SJCRH30 (cell line): ENCODE data around the gene TCERG1L. TPM values are rescaled to one million over a fixed set of nuclear protein-coding genes. Genes with fewer than 3 reads are reported as not detected.

Source experiments
- DNase-seq, 2 experiments: peaks; one replicate each; pipeline ENCODE4 v3.0.0-alpha.2; 2015 to 2020
- H3K27ac ChIP-seq: fragments of 250-450 bp; sonication (Bioruptor Pico); 2 replicates; pipeline ENCODE4 v1.5.1; 2020; ENCODE audit warnings: mild to moderate bottlenecking, moderate library complexity
- H3K27me3 ChIP-seq: fragments of 250-450 bp; sonication (Bioruptor Pico); 2 replicates; pipeline ENCODE4 v1.5.1; 2020; ENCODE audit warnings: mild to moderate bottlenecking, moderate library complexity
- H3K36me3 ChIP-seq: fragments of 250-450 bp; sonication (Bioruptor Pico); 2 replicates; pipeline ENCODE4 v1.5.1; 2020; ENCODE audit warnings: mild to moderate bottlenecking, moderate library complexity
- H3K4me1 ChIP-seq: fragments of 250-450 bp; sonication (Bioruptor Pico); 2 replicates; pipeline ENCODE4 v1.5.1; 2020; ENCODE audit warnings: mild to moderate bottlenecking, moderate library complexity
- H3K4me3 ChIP-seq: fragments of 250-450 bp; sonication (Bioruptor Pico); 2 replicates; pipeline ENCODE4 v1.5.1; 2020; ENCODE audit warnings: mild to moderate bottlenecking, moderate library complexity
- H3K9me3 ChIP-seq: fragments of 250-450 bp; sonication (Bioruptor Pico); replicated peaks from 2 replicates; pipeline ENCODE4 v1.5.1; 2020; ENCODE audit warnings: mild to moderate bottlenecking, moderate library complexity
- total RNA-seq: library from RNA; depleted of rRNA; stranded (reverse); fragments of >200 nt; shearing (Covaris generic); gene quantifications from 2 replicates; pipeline ENCODE4 v1.2.3, GENCODE V29; 2014

Gene TCERG1L
- total RNA-seq, 1 experiment from 2014 or later = not detected

DNA sequence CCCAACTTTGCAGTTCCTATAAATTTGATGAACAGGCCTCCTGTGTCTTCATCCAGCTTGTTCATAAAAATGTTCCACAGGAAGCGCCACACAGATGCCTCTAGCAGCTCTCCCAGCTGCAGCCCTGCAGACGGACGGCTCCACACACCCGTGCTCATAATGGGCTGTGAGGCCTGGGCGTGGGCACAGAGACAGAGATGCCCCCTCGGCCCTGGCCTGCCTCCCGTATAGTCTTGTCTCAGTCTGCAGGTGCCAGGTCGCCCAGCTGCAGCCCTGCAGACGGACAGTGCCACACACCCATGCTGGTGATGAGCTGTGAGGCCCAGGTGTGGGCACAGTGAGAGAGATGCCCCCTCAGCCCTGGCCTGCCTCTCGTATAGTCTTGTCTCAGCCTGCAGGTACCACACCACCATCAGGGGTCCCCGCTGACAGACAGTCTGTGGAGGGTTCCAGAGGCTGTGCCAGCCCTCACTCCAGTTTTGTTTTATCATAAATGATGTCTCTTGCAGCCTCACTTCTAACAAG lies 189.9 kb downstream of the TCERG1L start:
- Histone ChIP-seq H3K36me3 (no peaks in the 10 kb centered on the region), H3K27ac (no peak overlapping the region), H3K4me3 (no peak overlapping the region), H3K4me1 (no peaks in the 10 kb centered on the region), H3K9me3 (no peaks in the 10 kb centered on the region), H3K27me3 (no peaks in the 10 kb centered on the region)
- no peak for DNase-seq

DNA sequence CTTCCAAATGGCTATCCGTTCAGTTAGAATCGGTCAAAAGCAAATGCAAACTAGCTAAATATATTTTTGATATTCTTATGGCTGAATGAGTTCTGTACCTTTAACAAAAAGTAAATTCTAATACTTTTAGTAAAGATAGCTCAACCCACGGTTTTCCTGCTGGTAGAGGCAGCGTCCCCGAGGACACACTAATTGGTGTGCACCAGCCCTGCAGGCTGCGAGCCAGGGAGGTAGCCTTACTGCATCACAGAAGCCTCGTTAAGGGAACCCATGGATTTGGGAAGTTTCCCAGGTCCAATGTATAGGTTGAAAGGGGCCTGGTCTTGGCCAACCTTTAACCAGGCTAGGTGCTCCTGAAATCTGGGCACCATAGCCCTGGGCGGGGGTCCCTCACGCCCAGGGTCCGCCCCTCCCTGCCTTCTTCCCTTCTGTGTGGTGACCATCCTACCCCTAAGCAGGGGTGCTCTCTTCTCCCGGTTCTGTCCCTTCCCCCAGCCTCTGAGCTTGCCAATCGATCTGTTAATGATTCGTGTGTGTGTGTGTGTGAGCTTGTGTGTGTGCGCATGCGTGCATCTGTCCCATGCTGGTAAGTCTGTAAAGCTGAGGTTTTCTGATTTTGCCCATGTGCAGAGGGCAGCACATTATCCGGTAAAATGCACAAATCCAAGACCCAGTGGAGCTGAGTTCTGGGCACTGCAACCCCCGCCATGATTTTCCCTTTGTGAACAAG lies 191.7 kb downstream of the TCERG1L start:
- Histone ChIP-seq H3K9me3 (no peaks in the 10 kb centered on the region), H3K27me3 (no peaks in the 10 kb centered on the region), H3K27ac (no peak overlapping the region), H3K4me1 (no peaks in the 10 kb centered on the region), H3K36me3 (no peaks in the 10 kb centered on the region), H3K4me3 (no peak overlapping the region)
- no peak for DNase-seq

DNA sequence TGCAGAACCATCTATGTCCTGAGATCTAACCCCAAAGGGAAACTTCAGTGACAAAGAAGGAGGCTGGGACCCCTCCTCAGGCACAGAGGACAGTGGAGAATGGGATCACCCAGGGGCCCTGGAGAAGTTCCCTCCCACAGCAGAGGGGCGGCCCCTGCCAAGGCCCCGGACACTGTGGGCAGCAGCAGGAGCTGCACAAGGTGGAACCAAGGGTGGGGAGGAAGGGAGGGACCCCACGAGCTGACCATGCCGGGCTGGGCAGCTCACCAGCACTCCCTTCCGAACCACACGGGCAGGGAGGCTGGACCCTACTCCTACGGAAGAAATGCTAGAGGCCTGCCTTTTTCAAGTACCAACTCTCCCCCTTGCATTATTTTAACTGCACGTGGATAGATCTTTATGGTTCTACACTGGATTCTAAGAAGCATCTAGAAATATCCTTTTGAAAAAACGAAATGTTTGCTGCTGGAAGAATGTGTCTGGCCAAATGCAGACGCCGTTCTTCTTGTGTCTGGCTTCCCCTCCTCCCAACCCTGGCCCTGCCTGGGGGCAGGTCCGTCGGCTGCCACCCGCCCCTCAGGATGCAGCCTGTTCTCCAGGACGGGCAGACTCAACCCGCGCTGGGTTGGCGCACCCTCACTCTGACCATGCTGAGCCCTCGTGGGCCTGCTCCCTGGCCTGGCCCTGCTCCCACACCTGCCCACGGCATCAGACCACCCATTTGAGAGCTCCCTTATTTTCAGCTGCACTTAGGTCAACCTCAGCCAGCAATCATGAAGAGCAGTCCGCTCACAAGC lies 193.9 kb downstream of the TCERG1L start:
- no peak overlapping the region for H3K4me3 ChIP-seq
- DNase-seq = no peak
- H3K36me3 ChIP-seq = no peaks in the 10 kb centered on the region
- H3K27me3 ChIP-seq = no peaks in the 10 kb centered on the region
- H3K9me3 ChIP-seq = no peaks in the 10 kb centered on the region
- H3K27ac ChIP-seq = no peak overlapping the region
- no peaks in the 10 kb centered on the region for H3K4me1 ChIP-seq

DNA sequence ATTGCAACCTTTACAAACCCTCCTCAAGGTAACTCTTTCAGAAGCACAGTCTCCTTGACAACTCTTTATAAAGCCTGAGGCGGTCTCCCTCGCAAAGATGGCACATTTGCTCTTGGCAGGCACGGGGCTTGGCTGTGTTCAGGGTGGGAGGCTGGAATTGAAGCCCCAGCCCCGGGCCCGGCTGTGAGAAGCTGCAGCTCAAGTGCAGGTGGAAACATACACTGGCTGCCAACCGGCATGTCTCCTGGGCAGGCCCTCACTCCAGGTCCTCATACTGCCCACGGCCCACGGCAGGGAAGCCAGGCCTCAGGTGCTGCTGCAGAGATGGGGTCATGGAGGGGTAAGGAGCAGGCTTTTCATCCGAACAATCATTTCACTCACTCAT lies 194.5 kb downstream of the TCERG1L start:
- no peak for DNase-seq
- Histone ChIP-seq H3K27ac (no peak overlapping the region), H3K4me3 (no peak overlapping the region), H3K9me3 (no peaks in the 10 kb centered on the region), H3K27me3 (no peaks in the 10 kb centered on the region), H3K36me3 (no peaks in the 10 kb centered on the region), H3K4me1 (no peaks in the 10 kb centered on the region)

DNA sequence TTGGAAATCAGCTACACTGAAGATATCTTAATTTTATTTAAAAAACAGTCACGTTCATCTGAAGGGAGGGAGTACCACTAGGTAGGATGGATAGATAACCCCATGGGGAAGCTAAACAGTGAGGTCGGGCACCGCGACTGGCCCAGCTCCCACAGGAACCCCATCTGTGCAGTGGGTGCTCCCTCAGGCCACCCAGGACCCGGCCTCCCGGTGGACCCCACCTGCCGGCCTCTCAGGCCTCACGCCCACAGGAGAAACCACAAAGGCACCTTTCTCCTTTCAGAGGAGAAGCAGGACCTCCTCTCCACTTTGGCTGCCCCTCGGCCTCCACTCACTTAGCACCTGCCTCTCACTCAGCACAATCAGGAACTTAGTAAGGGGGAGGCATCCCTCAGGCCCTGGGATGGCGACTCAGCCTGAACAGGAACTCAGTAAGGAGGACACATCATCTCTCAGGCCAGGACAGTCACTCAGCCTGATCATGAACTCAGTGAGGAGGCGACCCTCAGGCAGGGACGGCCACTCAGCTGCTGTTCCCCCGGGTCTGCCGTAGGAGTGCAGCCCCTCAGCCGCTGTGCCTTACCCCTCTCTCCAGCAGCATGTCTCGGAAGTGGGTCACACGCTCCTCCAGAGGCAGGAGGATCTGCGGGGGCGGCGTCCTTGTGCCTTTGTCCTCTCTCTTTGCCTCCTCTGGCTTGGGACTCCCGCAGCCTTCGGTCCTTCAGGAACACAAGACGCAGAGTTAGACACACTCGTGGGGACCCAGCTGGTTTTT lies 195.1 kb downstream of the TCERG1L start:
- no peak for DNase-seq
- Histone ChIP-seq H3K4me1 (no peaks in the 10 kb centered on the region), H3K9me3 (no peaks in the 10 kb centered on the region), H3K36me3 (no peaks in the 10 kb centered on the region), H3K27me3 (no peaks in the 10 kb centered on the region), H3K4me3 (no peak overlapping the region), H3K27ac (no peak overlapping the region)

DNA sequence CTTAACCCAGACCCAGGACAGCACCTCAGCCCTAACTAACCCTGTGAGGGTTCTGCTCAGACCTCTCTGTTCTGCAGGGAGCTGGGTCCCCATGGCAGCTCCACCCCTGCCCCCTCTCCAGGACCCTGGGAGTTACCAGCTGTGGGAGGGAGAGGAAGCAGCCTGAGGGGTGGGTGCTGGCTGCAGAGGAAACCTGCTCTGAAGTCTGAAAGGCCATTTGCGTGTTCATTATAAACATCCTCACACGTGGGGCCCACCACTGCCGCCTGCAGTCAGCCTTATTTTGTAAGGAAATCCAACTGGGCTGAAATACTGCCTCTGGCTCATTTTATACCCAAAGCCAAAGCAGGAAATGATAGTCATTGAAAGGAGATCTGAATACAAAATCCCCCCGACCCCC lies 195.7 kb downstream of the TCERG1L start:
- no peak for DNase-seq
- H3K27ac ChIP-seq = no peak overlapping the region
- H3K36me3 ChIP-seq = no peaks in the 10 kb centered on the region
- H3K4me3 ChIP-seq = no peak overlapping the region
- H3K27me3 ChIP-seq = no peaks in the 10 kb centered on the region
- H3K9me3 ChIP-seq = no peaks in the 10 kb centered on the region
- no peaks in the 10 kb centered on the region for H3K4me1 ChIP-seq

DNA sequence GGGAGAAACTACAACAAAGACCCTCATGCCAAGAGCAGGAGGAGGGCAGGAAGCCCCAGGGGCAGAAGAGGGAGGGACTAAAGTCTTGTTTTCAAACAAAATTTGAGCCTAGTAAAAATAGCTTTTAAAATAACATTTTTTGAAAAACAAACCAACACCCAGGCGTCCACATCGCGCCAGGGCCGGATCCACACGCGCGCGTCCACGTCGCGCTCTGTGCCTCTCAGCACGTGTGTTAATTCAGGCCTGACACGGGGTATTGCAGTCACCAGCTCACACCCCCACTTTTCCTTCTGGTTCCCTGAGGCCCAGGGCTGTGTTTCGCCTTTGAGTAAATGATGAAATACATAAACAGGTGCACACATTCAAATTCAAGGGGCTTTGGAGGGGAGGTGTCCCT lies 196.2 kb downstream of the TCERG1L start:
- no peaks in the 10 kb centered on the region for H3K9me3 ChIP-seq
- H3K4me1 ChIP-seq = no peaks in the 10 kb centered on the region
- no peak overlapping the region for H3K4me3 ChIP-seq
- no peaks in the 10 kb centered on the region for H3K27me3 ChIP-seq
- H3K27ac ChIP-seq = no peak overlapping the region
- no peak for DNase-seq
- no peaks in the 10 kb centered on the region for H3K36me3 ChIP-seq

DNA sequence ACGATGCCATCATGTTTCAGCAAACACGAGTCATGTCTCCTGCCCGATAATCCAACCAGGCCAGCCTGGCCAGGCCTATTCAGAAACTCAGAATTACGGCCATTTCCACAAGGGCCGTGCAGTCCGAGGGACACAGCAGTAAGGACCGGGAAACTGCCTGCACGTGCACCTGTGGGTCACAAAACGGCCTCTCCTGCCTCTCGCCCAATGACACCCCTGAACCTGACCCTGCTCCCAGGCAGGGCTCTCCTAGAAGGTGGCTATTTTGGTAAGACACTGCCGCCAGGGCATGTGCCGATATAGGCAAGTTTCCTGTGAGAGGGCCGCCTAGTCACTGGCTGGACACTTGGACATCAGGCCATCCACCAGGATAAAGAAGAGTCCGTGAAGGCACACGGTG lies 196.7 kb downstream of the TCERG1L start:
- Histone ChIP-seq H3K27me3 (no peaks in the 10 kb centered on the region), H3K4me3 (no peak overlapping the region), H3K9me3 (no peaks in the 10 kb centered on the region), H3K27ac (no peak overlapping the region), H3K36me3 (no peaks in the 10 kb centered on the region), H3K4me1 (no peaks in the 10 kb centered on the region)
- no peak for DNase-seq

DNA sequence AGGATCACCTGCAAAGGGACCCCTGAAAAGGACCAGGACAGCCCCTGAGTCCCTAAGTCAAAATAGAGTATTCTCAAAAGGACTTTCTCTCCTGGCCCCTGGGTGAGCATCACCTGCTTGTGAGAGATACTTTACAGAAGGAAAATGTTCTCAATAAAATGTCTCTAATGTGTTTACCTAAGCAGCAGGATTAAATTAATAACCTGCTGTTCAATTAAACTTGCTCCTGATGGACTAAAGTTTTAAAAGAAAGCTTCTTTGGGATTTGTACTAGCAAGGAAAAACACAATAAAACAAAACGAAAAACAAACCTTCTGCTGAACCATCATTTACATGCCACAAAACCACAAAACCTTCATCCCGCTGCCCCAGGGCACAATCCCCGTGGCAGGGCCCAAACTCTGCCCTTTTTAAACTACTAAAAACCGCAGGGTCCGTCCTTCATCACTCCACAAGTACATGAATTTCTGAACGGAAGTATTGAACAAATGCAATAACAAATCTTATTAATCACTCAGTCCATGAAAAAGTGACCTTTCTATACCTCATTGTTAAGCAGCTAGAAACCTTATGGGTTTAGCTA lies 197.7 kb downstream of the TCERG1L start:
- no peak overlapping the region for H3K4me3 ChIP-seq
- no peaks in the 10 kb centered on the region for H3K36me3 ChIP-seq
- H3K27ac ChIP-seq = no peak overlapping the region
- no peaks in the 10 kb centered on the region for H3K27me3 ChIP-seq
- no peaks in the 10 kb centered on the region for H3K9me3 ChIP-seq
- DNase-seq = no peak
- H3K4me1 ChIP-seq = no peaks in the 10 kb centered on the region

DNA sequence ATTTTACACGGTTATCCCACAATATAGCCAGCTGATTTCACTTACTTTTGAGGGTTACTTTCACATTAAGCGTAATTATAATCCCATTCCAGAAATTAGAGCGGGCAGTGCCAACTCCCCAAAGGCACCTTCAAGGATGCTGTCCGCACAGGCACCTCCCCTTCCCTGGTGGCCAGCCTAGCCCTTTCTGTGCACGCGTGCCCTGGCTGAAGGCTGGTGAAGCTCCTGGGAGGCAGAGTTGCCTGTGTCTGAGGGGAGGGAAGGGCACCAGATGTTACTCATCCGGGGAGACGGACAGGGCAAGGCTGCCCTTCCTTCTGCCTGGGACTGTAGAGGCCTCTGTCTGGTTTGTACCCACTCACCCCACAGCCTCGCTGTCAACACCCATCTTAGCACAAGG lies 198.4 kb downstream of the TCERG1L start:
- Histone ChIP-seq H3K27ac (no peak overlapping the region), H3K4me1 (no peaks in the 10 kb centered on the region), H3K9me3 (no peaks in the 10 kb centered on the region), H3K4me3 (no peak overlapping the region), H3K36me3 (no peaks in the 10 kb centered on the region), H3K27me3 (no peaks in the 10 kb centered on the region)
- no peak for DNase-seq

DNA sequence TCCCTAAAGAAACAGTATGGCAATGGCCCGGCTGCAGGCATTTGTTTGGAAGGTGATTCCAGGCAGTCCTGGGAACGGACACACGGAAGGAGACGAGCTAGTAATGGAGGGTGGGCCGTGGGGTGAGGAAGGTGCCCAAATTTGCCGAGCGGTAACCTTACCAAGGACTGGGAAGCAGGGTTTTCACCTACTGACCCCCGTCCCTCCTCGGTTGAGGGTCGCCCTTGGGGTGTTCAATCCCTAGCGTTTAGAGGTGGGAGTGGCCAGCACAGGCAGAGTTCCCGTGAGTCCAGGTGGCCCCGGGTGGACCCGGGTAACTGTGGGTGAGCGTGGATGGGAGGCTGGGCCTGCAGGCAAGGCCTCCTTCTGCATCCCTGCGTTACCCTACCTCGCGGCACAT lies 198.8 kb downstream of the TCERG1L start:
- H3K27ac ChIP-seq = no peak overlapping the region
- no peaks in the 10 kb centered on the region for H3K36me3 ChIP-seq
- H3K27me3 ChIP-seq = no peaks in the 10 kb centered on the region
- H3K9me3 ChIP-seq = no peaks in the 10 kb centered on the region
- no peak for DNase-seq
- H3K4me3 ChIP-seq = no peak overlapping the region
- no peaks in the 10 kb centered on the region for H3K4me1 ChIP-seq

DNA sequence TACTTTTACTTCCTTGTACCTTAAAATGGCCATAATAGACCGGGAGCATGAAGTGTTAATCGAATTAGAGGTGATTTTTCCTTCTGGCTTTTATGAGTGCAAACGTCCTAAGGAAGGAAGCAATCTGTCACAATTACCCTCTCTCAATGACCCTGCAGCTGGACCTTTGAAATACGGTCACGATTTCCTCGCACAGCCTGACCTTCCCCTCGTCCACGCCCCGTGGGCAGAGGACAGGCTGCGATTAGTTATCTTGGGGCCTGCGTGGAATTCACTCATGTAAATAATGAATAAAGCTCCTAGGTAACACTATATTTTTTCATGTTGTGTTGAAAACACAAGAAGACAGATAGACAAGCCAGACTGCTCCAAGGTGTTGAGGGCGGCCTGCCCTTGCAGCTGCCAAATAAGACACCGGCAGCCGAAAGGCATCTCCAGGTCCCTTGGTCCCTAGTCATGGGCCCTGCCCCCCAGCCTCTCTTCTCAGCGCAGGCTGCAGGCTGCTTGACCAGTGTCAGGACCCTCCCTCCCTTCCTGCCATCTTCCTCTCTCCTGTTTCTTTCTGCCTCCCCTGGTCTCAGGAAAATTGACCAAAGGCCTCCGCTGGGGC lies 199.9 kb downstream of the TCERG1L start:
- Histone ChIP-seq H3K9me3 (no peaks in the 10 kb centered on the region), H3K27me3 (no peaks in the 10 kb centered on the region), H3K27ac (no peak overlapping the region), H3K4me1 (no peaks in the 10 kb centered on the region), H3K36me3 (no peaks in the 10 kb centered on the region), H3K4me3 (no peak overlapping the region)
- no peak for DNase-seq

DNA sequence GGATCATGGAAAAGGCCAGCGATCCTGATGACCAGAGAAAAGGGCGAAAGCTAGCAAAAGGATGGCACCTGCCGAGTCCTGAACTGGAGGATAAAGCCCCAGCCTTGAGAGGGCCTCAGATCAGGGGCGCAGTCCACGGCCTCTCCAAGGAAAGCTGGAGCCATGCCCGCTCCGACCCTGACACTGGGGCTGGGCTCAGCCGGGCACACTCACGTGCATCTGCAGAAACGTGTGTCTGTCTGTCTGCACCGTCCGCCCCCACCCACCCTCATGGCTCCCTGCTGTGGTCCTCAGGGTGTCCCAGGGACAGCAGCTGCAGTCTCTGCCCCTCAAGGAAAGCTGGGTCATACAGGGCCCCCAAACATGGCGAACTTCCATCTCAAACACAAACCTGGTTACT lies 200.5 kb downstream of the TCERG1L start:
- Histone ChIP-seq H3K27ac (no peak overlapping the region), H3K27me3 (no peaks in the 10 kb centered on the region), H3K36me3 (no peaks in the 10 kb centered on the region), H3K4me1 (no peaks in the 10 kb centered on the region), H3K9me3 (no peaks in the 10 kb centered on the region), H3K4me3 (no peak overlapping the region)
- DNase-seq = no peak

DNA sequence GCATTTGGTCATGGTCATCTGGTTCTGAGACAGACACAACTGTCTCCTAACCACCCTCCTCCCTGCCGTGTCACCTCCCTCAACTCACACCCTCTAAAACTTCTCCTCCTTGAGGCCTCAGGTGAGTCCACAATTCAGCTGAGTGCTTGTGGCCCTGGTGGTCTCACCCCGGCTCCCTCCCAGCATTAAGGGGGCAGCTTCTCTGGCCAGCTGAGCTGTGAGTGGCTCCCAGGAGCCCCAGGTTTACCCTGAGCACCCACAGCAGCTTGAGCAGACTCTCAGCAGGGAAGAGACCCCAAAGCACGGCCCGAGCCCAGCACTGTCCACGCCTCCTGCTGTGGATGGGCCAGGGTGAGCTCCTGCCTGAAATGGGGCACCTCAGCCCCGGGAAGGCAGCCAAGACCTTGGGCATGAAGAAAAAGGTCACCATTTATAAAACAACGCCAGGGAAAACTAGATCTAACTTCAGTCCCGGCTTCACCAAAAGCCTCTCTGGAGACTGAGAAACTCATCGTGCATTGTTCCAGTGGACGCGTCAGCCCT lies 201.2 kb downstream of the TCERG1L start:
- Histone ChIP-seq H3K9me3 (no peaks in the 10 kb centered on the region), H3K4me1 (no peaks in the 10 kb centered on the region), H3K27me3 (no peaks in the 10 kb centered on the region), H3K27ac (no peak overlapping the region), H3K36me3 (no peaks in the 10 kb centered on the region), H3K4me3 (no peak overlapping the region)
- DNase-seq = no peak
